ENCODE results near the gene BHLHE41.

The BHLHE41 gene

DNA sequence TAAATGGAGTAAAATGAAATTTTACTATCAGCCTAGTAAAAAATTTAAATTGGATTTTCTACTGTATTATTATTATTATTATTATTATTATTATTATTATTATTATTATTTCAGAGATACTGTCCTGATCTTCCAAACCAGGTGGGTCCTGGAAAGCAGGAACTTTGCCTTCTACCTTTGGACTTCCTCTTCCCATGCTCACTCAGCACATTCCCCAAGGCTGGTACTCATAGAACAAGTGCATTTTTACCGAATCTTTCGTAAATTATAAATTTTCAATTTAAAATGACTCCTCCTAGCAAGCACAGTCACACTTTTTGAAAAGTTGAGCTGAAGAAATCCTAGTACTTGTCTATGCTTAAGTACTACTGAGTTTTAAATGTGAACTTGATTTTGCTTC is 29.7 kb downstream of the BHLHE41 start:
- DNase-seq (ENCODE audit: low read depth): no peak
- no peak overlapping the region for H3K4me3 ChIP-seq (ENCODE audit: low read length)
- TF ChIP-seq CTCF (conservative IDR thresholded peaks at IDR 0.05; ENCODE audit: low read length): no peak

GRCh38 chr12:26092346-26093105 is 32.3 kb downstream of the BHLHE41 start:
- no peak overlapping the region for H3K4me3 ChIP-seq (ENCODE audit: low read length)
- TF ChIP-seq CTCF (conservative IDR thresholded peaks at IDR 0.05; ENCODE audit: low read length): no peak
- DNase-seq (ENCODE audit: low read depth): peak; percentile 34

- no peak overlapping the region for H3K4me3 ChIP-seq (ENCODE audit: low read length)
- no peak for DNase-seq (ENCODE audit: low read depth)
- TF ChIP-seq CTCF (conservative IDR thresholded peaks at IDR 0.05; ENCODE audit: low read length): peak; percentile 42; the same call in 1 of the 2 replicates
These were observed 33.0 kb downstream of the BHLHE41 start for GRCh38 chr12:26091822-26092221.

GRCh38 chr12:26090836-26091510 is 33.9 kb downstream of the BHLHE41 start:
- TF ChIP-seq CTCF (conservative IDR thresholded peaks at IDR 0.05; ENCODE audit: low read length): no peak
- peak; percentile 26 for DNase-seq (ENCODE audit: low read depth)

GRCh38 chr12:26088998-26089397 is 35.8 kb downstream of the BHLHE41 start:
- TF ChIP-seq CTCF (conservative IDR thresholded peaks at IDR 0.05; ENCODE audit: low read length): no peak
- no peak for DNase-seq (ENCODE audit: low read depth)
- no peak overlapping the region for H3K4me3 ChIP-seq (ENCODE audit: low read length)

More at GRCh38 chr12:26090836-26091510, 33.9 kb downstream of the BHLHE41 start:
- H3K4me3 ChIP-seq (ENCODE audit: low read length): no peak overlapping the region

GRCh38 chr12:26086936-26087335 is 37.9 kb downstream of the BHLHE41 start:
- TF ChIP-seq CTCF (conservative IDR thresholded peaks at IDR 0.05; ENCODE audit: low read length): no peak

GRCh38 chr12:26080911-26081310 is 43.9 kb downstream of the BHLHE41 start:
- DNase-seq (ENCODE audit: low read depth): no peak
- TF ChIP-seq CTCF (conservative IDR thresholded peaks at IDR 0.05; ENCODE audit: low read length): no peak
- H3K4me3 ChIP-seq (ENCODE audit: low read length): no peak overlapping the region

More at GRCh38 chr12:26086936-26087335, 37.9 kb downstream of the BHLHE41 start:
- no peak for DNase-seq (ENCODE audit: low read depth)
- H3K4me3 ChIP-seq (ENCODE audit: low read length): no peak overlapping the region

Data from AG10803 (cell line).